Endothelial cell of umbilical vein (primary cell): ENCODE data around the gene TANGO6.

Experiments
- CTCF ChIP-seq, 2 donors: IDR thresholded peaks; 1 replicate in 1 of 2; 2 replicates in 1 of 2; pipeline ENCODE4 v1.5.1; 2011; ENCODE audit warnings: low read length in 2 of 2, mild to moderate bottlenecking in 2 of 2, moderate library complexity in 2 of 2, control low read depth in 1 of 2, inconsistent platforms in 1 of 2, low read depth in 1 of 2; ENCODE audit not compliant: insufficient read depth in 1 of 2; ENCODE audit errors: extremely low read depth in 1 of 2
- EZH2 ChIP-seq: IDR thresholded peaks from 2 replicates; pipeline ENCODE4 v1.6.1; 2012; ENCODE audit warnings: borderline replicate concordance, low read depth, mild to moderate bottlenecking, moderate library complexity, low read length, inconsistent platforms; ENCODE audit not compliant: severe bottlenecking
- GATA2 ChIP-seq: IDR thresholded peaks from 2 replicates; pipeline ENCODE4 v1.7.0; 2011; ENCODE audit warnings: low read depth, mild to moderate bottlenecking, moderate library complexity, mixed read lengths, low read length; ENCODE audit not compliant: insufficient read length, insufficient read depth
- JUN ChIP-seq: IDR thresholded peaks from 2 replicates; pipeline ENCODE4 v1.6.1; 2011; ENCODE audit warnings: borderline replicate concordance, low read depth; ENCODE audit not compliant: insufficient read length, insufficient read depth
- MAX ChIP-seq: IDR thresholded peaks from 2 replicates; pipeline ENCODE4 v1.6.1; 2011; ENCODE audit not compliant: insufficient read depth, insufficient read length
- MYC ChIP-seq: IDR thresholded peaks from one replicate; pipeline ENCODE4 v1.6.1; 2011; ENCODE audit warnings: mild to moderate bottlenecking, low read depth, low read length
- POLR2A ChIP-seq: IDR thresholded peaks from 2 replicates; pipeline ENCODE4 v1.6.1; 2012; ENCODE audit warnings: low read depth, mild to moderate bottlenecking, control low read depth, low read length
- POLR2AphosphoS5 ChIP-seq: IDR thresholded peaks from 2 replicates; pipeline ENCODE4 v1.6.1; 2012; ENCODE audit warnings: low read depth, mild to moderate bottlenecking, control low read depth, low read length, moderate library complexity; ENCODE audit not compliant: insufficient read depth

GRCh38 chr16:69111216-69111875, 268.0 kb downstream of the TANGO6 start:
- TF ChIP-seq CTCF (IDR thresholded peaks at IDR 0.05; ENCODE audit: extremely low read depth in 1 of 2, insufficient read depth in 1 of 2, low read depth in 1 of 2, low read length in 2 of 2) = no peak
- no peak for TF ChIP-seq POLR2AphosphoS5
- no peak for TF ChIP-seq EZH2
- TF ChIP-seq POLR2A = no peak
- TF ChIP-seq MAX = no peak
- TF ChIP-seq GATA2 = no peak
- no peak for TF ChIP-seq JUN
- no peak for TF ChIP-seq MYC
